GM12878 (cell line): ENCODE measurements around the gene STX7. TPM values are rescaled to one million over a fixed set of nuclear protein-coding genes. Genes with fewer than 3 reads are reported as not detected.

Experiments used
- BACH1 ChIP-seq: fragments of 450-650 bp; IDR thresholded peaks from 2 replicates; pipeline ENCODE4 v1.6.1; 2017; ENCODE audit warnings: mild to moderate bottlenecking, borderline replicate concordance
- BCL11A ChIP-seq: IDR thresholded peaks from 2 replicates; pipeline ENCODE4 v1.6.1; 2011; ENCODE audit warnings: low read depth, low read length
- EGR1 ChIP-seq, 2 experiments: IDR thresholded peaks; 1 replicate in 1 of 2; 2 replicates in 1 of 2; pipeline ENCODE4 v1.6.1; 2011 to 2012; ENCODE audit warnings: low read depth in 2 of 2, low read length in 2 of 2, borderline replicate concordance in 1 of 2, mild to moderate bottlenecking in 1 of 2, moderate library complexity in 1 of 2
- EP300 ChIP-seq, 2 experiments: fragments of 150-350 bp in 1 of 2; IDR thresholded peaks; 2 replicates each; pipeline ENCODE4 v1.6.1; 2011 to 2012; ENCODE audit warnings: low read depth in 2 of 2, low read length in 2 of 2, borderline replicate concordance in 1 of 2, improper control_type of control experiment in 1 of 2, inconsistent platforms in 1 of 2; ENCODE audit not compliant: control insufficient read depth in 1 of 2
- FOS ChIP-seq: IDR thresholded peaks from 3 replicates; pipeline ENCODE4 v1.6.1; 2011; ENCODE audit warnings: borderline replicate concordance; ENCODE audit not compliant: insufficient read length; ENCODE audit errors: extremely low read depth
- IKZF2 ChIP-seq, 2 experiments: fragments of 450-650 bp; IDR thresholded peaks; 2 replicates each; pipeline ENCODE4 v1.6.1; 2017; ENCODE audit warnings: mild to moderate bottlenecking in 2 of 2, moderate library complexity in 2 of 2
- JUNB ChIP-seq: IDR thresholded peaks from 2 replicates; pipeline ENCODE4 v1.6.1; 2016; ENCODE audit warnings: antibody characterized with exemption, mild to moderate bottlenecking
- MEF2B ChIP-seq: fragments of 450-650 bp; IDR thresholded peaks from 2 replicates; pipeline ENCODE4 v1.6.1; 2018; ENCODE audit warnings: mild to moderate bottlenecking, moderate library complexity; ENCODE audit not compliant: partially characterized antibody, poor library complexity, severe bottlenecking
- NFIC ChIP-seq: IDR thresholded peaks from 2 replicates; pipeline ENCODE4 v1.6.1; 2012; ENCODE audit warnings: low read depth, mild to moderate bottlenecking, inconsistent platforms, low read length, moderate library complexity
- RB1 ChIP-seq: fragments of 450-650 bp; formaldehyde crosslinking; IDR thresholded peaks from 2 replicates; pipeline ENCODE4 v1.6.1; 2017; ENCODE audit warnings: mild to moderate bottlenecking, borderline replicate concordance
- RBBP5 ChIP-seq: fragments of 200-600 bp; sonication (generic); conservative IDR thresholded peaks from 2 replicates; pipeline ENCODE4 v1.6.1; 2016
- RUNX3 ChIP-seq: IDR thresholded peaks from 2 replicates; pipeline ENCODE4 v1.6.1; 2012; ENCODE audit warnings: low read length, inconsistent platforms
- SMARCA5 ChIP-seq: fragments of 450-650 bp; IDR thresholded peaks from 2 replicates; pipeline ENCODE4 v1.6.1; 2017; ENCODE audit warnings: mild to moderate bottlenecking
- TAF1 ChIP-seq: IDR thresholded peaks from 2 replicates; pipeline ENCODE4 v1.6.1; 2011; ENCODE audit warnings: mild to moderate bottlenecking, low read depth, low read length, borderline replicate concordance
- TCF7 ChIP-seq: IDR thresholded peaks from 2 replicates; pipeline ENCODE4 v1.6.1; 2014; ENCODE audit warnings: antibody characterized with exemption, borderline replicate concordance
- ZNF384 ChIP-seq: IDR thresholded peaks from 2 replicates; pipeline ENCODE4 v1.6.1; 2012; ENCODE audit warnings: low read depth, mild to moderate bottlenecking, low read length, improper control_type of control experiment, borderline replicate concordance
- polyA plus RNA-seq, 11 experiments: library from polyadenylated mRNA; depleted of rRNA in 4 of 11; unstranded in 6 of 11; stranded (reverse) in 5 of 11; fragments of >200 nt; fragmentation: Nextera tagmentation in 4 of 11; fragmentation: Illumina TruSeq in 1 of 11; extraction: Ambion mirVana in 4 of 11; extraction: Trizol in 1 of 11; gene quantifications; 1 replicate in 1 of 11; 2 replicates in 10 of 11; pipeline versions ENCODE4 v1.2.1 to v1.2.3, GENCODE V29; 2011 to 2016; ENCODE audit warnings: inconsistent platforms in 2 of 11, missing spikeins in 2 of 11, low read depth in 1 of 11
- total RNA-seq, 4 experiments: library from RNA; depleted of rRNA in 3 of 4; stranded (reverse); fragments of >200 nt in 3 of 4; fragmentation: Illumina TruSeq in 1 of 4; extraction: Trizol in 1 of 4; gene quantifications; 2 replicates each; pipeline versions ENCODE4 v1.2.1 to v1.2.3, GENCODE V29; 2013 to 2021
- TF ChIP-seq, protein P1 (sequence below): IDR thresholded peaks from 2 replicates; pipeline ENCODE4 v1.6.1; 2012; ENCODE audit warnings: mild to moderate bottlenecking, low read depth, low read length
- TF ChIP-seq, protein P2 (sequence below): fragments of 450-650 bp; IDR thresholded peaks from 2 replicates; pipeline ENCODE4 v1.6.1; 2017; ENCODE audit warnings: low read depth, mild to moderate bottlenecking, moderate library complexity
- TF ChIP-seq, protein P3 (sequence below): IDR thresholded peaks from 2 replicates; pipeline ENCODE4 v1.6.1; 2012; ENCODE audit warnings: low read depth, low read length, improper control_type of control experiment
- TF ChIP-seq, protein P4 (sequence below): fragments of 450-650 bp; formaldehyde crosslinking; IDR thresholded peaks from 2 replicates; pipeline ENCODE4 v1.4.0; 2020; ENCODE audit warnings: mild to moderate bottlenecking, moderate library complexity
- TF ChIP-seq, protein P5 (sequence below): IDR thresholded peaks from 2 replicates; pipeline ENCODE4 v1.6.1; 2011; ENCODE audit warnings: low read depth, mild to moderate bottlenecking, low read length, moderate library complexity, borderline replicate concordance; ENCODE audit errors: extremely low read depth

The STX7 gene
- total and polyA plus RNA-seq, 10 of the 15 experiments (the other 5 are each of a cell fraction or from before 2014, with no cell fraction given), result 26.5 to 75.5 (median 51.3) TPM

DNA sequence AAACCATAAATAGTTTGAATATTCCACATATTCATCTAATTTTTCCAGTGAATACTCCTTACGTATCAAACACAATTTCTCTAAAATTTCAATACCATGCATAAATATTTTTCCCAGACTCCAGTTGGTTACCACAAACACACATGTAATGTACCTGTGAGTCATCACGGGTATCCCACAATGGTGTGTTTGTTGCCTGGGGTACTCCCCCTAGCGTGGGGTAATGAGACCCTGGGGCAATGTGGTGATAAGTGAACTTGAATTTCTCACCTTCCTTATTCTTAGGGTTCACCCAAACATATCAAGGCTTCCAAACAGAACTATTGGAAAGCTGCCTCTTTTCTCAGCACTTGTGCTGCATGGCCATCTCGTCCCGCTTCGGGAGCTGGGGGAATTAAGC lies 51.0 kb downstream of the STX7 start (continued):
- TF ChIP-seq, protein P1, sequence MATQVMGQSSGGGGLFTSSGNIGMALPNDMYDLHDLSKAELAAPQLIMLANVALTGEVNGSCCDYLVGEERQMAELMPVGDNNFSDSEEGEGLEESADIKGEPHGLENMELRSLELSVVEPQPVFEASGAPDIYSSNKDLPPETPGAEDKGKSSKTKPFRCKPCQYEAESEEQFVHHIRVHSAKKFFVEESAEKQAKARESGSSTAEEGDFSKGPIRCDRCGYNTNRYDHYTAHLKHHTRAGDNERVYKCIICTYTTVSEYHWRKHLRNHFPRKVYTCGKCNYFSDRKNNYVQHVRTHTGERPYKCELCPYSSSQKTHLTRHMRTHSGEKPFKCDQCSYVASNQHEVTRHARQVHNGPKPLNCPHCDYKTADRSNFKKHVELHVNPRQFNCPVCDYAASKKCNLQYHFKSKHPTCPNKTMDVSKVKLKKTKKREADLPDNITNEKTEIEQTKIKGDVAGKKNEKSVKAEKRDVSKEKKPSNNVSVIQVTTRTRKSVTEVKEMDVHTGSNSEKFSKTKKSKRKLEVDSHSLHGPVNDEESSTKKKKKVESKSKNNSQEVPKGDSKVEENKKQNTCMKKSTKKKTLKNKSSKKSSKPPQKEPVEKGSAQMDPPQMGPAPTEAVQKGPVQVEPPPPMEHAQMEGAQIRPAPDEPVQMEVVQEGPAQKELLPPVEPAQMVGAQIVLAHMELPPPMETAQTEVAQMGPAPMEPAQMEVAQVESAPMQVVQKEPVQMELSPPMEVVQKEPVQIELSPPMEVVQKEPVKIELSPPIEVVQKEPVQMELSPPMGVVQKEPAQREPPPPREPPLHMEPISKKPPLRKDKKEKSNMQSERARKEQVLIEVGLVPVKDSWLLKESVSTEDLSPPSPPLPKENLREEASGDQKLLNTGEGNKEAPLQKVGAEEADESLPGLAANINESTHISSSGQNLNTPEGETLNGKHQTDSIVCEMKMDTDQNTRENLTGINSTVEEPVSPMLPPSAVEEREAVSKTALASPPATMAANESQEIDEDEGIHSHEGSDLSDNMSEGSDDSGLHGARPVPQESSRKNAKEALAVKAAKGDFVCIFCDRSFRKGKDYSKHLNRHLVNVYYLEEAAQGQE, result no peak
- TF ChIP-seq SMARCA5, result no peak
- no peak for TF ChIP-seq JUNB
- no peak for TF ChIP-seq TAF1
- no peak for TF ChIP-seq ZNF384
- TF ChIP-seq, protein P2, sequence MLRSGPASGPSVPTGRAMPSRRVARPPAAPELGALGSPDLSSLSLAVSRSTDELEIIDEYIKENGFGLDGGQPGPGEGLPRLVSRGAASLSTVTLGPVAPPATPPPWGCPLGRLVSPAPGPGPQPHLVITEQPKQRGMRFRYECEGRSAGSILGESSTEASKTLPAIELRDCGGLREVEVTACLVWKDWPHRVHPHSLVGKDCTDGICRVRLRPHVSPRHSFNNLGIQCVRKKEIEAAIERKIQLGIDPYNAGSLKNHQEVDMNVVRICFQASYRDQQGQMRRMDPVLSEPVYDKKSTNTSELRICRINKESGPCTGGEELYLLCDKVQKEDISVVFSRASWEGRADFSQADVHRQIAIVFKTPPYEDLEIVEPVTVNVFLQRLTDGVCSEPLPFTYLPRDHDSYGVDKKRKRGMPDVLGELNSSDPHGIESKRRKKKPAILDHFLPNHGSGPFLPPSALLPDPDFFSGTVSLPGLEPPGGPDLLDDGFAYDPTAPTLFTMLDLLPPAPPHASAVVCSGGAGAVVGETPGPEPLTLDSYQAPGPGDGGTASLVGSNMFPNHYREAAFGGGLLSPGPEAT, result no peak
- TF ChIP-seq, protein P3, sequence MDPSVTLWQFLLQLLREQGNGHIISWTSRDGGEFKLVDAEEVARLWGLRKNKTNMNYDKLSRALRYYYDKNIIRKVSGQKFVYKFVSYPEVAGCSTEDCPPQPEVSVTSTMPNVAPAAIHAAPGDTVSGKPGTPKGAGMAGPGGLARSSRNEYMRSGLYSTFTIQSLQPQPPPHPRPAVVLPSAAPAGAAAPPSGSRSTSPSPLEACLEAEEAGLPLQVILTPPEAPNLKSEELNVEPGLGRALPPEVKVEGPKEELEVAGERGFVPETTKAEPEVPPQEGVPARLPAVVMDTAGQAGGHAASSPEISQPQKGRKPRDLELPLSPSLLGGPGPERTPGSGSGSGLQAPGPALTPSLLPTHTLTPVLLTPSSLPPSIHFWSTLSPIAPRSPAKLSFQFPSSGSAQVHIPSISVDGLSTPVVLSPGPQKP, result no peak
- no peak for TF ChIP-seq RB1
- no peak for TF ChIP-seq NFIC
- TF ChIP-seq IKZF2 (IDR thresholded peaks at IDR 0.05), result no peak
- no peak for TF ChIP-seq EGR1 (IDR thresholded peaks at IDR 0.05; ENCODE audit: borderline replicate concordance in 1 of 2, low read depth in 2 of 2, low read length in 2 of 2)
- no peak for TF ChIP-seq BACH1
- no peak for TF ChIP-seq EP300 (IDR thresholded peaks at IDR 0.05; ENCODE audit: borderline replicate concordance in 1 of 2, control insufficient read depth in 1 of 2, low read depth in 2 of 2, low read length in 2 of 2)
- no peak for TF ChIP-seq TCF7
- TF ChIP-seq, protein P4, sequence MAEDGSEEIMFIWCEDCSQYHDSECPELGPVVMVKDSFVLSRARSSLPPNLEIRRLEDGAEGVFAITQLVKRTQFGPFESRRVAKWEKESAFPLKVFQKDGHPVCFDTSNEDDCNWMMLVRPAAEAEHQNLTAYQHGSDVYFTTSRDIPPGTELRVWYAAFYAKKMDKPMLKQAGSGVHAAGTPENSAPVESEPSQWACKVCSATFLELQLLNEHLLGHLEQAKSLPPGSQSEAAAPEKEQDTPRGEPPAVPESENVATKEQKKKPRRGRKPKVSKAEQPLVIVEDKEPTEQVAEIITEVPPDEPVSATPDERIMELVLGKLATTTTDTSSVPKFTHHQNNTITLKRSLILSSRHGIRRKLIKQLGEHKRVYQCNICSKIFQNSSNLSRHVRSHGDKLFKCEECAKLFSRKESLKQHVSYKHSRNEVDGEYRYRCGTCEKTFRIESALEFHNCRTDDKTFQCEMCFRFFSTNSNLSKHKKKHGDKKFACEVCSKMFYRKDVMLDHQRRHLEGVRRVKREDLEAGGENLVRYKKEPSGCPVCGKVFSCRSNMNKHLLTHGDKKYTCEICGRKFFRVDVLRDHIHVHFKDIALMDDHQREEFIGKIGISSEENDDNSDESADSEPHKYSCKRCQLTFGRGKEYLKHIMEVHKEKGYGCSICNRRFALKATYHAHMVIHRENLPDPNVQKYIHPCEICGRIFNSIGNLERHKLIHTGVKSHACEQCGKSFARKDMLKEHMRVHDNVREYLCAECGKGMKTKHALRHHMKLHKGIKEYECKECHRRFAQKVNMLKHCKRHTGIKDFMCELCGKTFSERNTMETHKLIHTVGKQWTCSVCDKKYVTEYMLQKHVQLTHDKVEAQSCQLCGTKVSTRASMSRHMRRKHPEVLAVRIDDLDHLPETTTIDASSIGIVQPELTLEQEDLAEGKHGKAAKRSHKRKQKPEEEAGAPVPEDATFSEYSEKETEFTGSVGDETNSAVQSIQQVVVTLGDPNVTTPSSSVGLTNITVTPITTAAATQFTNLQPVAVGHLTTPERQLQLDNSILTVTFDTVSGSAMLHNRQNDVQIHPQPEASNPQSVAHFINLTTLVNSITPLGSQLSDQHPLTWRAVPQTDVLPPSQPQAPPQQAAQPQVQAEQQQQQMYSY, result no peak
- TF ChIP-seq MEF2B, result peak; percentile 78
- peak; percentile 59; the same call in 1 of the 2 replicates for TF ChIP-seq BCL11A
- TF ChIP-seq, protein P5, sequence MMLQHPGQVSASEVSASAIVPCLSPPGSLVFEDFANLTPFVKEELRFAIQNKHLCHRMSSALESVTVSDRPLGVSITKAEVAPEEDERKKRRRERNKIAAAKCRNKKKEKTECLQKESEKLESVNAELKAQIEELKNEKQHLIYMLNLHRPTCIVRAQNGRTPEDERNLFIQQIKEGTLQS, result no peak
- TF ChIP-seq RUNX3, result 0 out of 2 replicates have a peak, but pooled peaks have one; percentile 15
- TF ChIP-seq FOS, result no peak
- no peak for TF ChIP-seq RBBP5
